Bronchial epithelial cell (primary cell): ENCODE data around the gene AGPAT4. TPM values are rescaled to one million over a fixed set of nuclear protein-coding genes. Genes with fewer than 3 reads are reported as not detected.
"Not testable (repeated sequence)": the region's sequence is repeated elsewhere in the genome, so short reads cannot be mapped to it uniquely, and the experiment has no call there.

Source experiments
- DNase-seq: peaks from one replicate; pipeline ENCODE4 v3.0.0-alpha.2; 2010; ENCODE audit warnings: low read depth
- FAIRE-seq: peaks from 2 replicates; lab custom pipeline; 2011; peaks lifted over from hg19 to GRCh38; lab: Jason Lieb, UNC
- H3K27me3 ChIP-seq: 2 replicates; pipeline ENCODE4 v1.5.1; 2011; ENCODE audit warnings: low read length; ENCODE audit not compliant: control insufficient read depth, insufficient read depth
- H3K36me3 ChIP-seq: 2 replicates; pipeline ENCODE4 v1.5.1; 2011; ENCODE audit warnings: low read length; ENCODE audit not compliant: control insufficient read depth, insufficient read depth
- H3K4me3 ChIP-seq: 2 replicates; pipeline ENCODE4 v1.5.1; 2011; ENCODE audit warnings: mild to moderate bottlenecking, low read depth, low read length, control low read depth
- CTCF ChIP-seq: IDR thresholded peaks from 2 replicates; pipeline ENCODE4 v1.5.1; 2011; ENCODE audit warnings: mild to moderate bottlenecking, moderate library complexity, low read length, control low read depth, inconsistent platforms; ENCODE audit not compliant: insufficient read depth, severe bottlenecking
- total RNA-seq: library from RNA; depleted of rRNA; stranded (reverse); fragments of >200 nt; gene quantifications from 2 replicates; pipeline ENCODE4 v1.2.1, GENCODE V29; 2014

The AGPAT4 gene
- total RNA-seq, 1 donor from 2014 or later, result 2.6 TPM

- Histone ChIP-seq H3K36me3 (no peaks in the 10 kb centered on the region), H3K27me3 (no peaks in the 10 kb centered on the region), H3K4me3 (no peak overlapping the region)
- FAIRE-seq, result no peak
- DNase-seq, result no peak
- no peak for TF ChIP-seq CTCF
Observed at GRCh38 chr6:161125591-161125990, 148.3 kb downstream of the AGPAT4 start.

- DNase-seq, H3K4me3 ChIP-seq, H3K27me3 ChIP-seq, H3K36me3 ChIP-seq, FAIRE-seq: not testable (repeated sequence)
Observed at GRCh38 chr6:161123319-161123718, 150.5 kb downstream of the AGPAT4 start.

- FAIRE-seq (no peak), DNase-seq (no peak)
- TF ChIP-seq CTCF, result no peak
- no peaks in the 10 kb centered on the region for H3K27me3 ChIP-seq
- H3K4me3 ChIP-seq, result no peak overlapping the region
- H3K36me3 ChIP-seq, result peaks cover 2% of the 10 kb centered on the region
Observed at GRCh38 chr6:161117942-161118341, 155.9 kb downstream of the AGPAT4 start.

GRCh38 chr6:161117308-161117707 is 156.6 kb downstream of the AGPAT4 start:
- Histone ChIP-seq H3K36me3 (peaks cover 3% of the 10 kb centered on the region), H3K4me3 (no peak overlapping the region), H3K27me3 (no peaks in the 10 kb centered on the region)
- TF ChIP-seq CTCF, result no peak
- DNase-seq (no peak), FAIRE-seq (no peak)

- DNase-seq, result no peak
- no peaks in the 10 kb centered on the region for H3K27me3 ChIP-seq
- FAIRE-seq, result no peak
- no peak overlapping the region for H3K4me3 ChIP-seq
- no peak for TF ChIP-seq CTCF
- H3K36me3 ChIP-seq, result peaks cover 6% of the 10 kb centered on the region
Observed at GRCh38 chr6:161116554-161116953, 157.3 kb downstream of the AGPAT4 start.

GRCh38 chr6:161115468-161115867 is 158.4 kb downstream of the AGPAT4 start:
- Histone ChIP-seq H3K27me3 (no peaks in the 10 kb centered on the region), H3K4me3 (no peak overlapping the region), H3K36me3 (peaks cover 12% of the 10 kb centered on the region)
- TF ChIP-seq CTCF, result no peak
- DNase-seq, result no peak
- FAIRE-seq, result no peak
